Astrocyte of the spinal cord (primary cell): ENCODE results near the gene SELENOV.

Experiments used
- DNase-seq: peaks from one replicate; pipeline ENCODE4 v3.0.0; 2011; ENCODE audit warnings: low read depth, low spot score
- H3K4me3 ChIP-seq: 2 replicates; pipeline ENCODE4 v1.5.1; 2011; ENCODE audit warnings: low read depth, mild to moderate bottlenecking, low read length, moderate library complexity
- CTCF ChIP-seq: IDR thresholded peaks from 2 replicates; pipeline ENCODE4 v1.5.1; 2012; ENCODE audit warnings: low read depth, mild to moderate bottlenecking, low read length, inconsistent platforms
- in situ Hi-C: cut with HindIII; loops from 2 replicates; pipeline ENCODE4 v1.10.0; 2017; ENCODE audit warnings: low sequenced_read_pairs

Gene SELENOV, protein sequence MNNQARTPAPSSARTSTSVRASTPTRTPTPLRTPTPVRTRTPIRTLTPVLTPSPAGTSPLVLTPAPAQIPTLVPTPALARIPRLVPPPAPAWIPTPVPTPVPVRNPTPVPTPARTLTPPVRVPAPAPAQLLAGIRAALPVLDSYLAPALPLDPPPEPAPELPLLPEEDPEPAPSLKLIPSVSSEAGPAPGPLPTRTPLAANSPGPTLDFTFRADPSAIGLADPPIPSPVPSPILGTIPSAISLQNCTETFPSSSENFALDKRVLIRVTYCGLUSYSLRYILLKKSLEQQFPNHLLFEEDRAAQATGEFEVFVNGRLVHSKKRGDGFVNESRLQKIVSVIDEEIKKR

DNA sequence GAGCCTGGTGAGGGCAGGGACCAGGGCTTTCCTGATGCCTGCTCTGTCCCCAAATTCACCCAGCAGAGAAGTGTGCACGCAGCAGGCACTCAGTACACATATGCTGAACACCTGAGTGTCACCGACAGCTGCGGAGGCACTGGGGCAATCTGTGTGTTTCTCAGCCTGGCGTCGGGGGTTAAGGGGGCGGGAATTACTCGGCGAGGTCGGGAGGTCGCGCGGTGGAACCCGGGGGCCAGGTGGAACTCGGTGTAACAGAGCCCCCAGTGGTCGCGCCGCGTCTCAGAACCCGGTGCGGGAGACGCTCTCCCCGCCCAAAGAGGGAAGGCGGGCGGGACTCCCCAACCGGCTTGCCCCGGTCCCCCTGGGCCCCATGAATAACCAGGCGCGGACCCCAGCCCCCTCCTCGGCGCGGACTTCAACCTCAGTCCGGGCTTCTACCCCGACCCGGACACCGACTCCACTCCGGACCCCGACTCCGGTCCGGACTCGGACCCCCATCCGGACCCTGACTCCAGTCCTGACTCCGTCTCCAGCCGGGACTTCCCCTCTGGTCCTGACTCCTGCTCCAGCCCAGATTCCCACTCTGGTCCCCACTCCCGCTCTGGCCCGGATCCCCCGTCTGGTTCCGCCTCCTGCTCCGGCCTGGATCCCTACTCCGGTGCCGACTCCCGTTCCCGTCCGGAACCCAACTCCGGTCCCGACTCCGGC lies at the start of gene SELENOV:
Gene SELENOV (plus strand): TSS at position 300 of the 711 bp plus-strand sequence. CDS start 74 bp downstream, at position 374.
- DNase-seq, result no peak
- peak within 1 kb of the TSS; percentile 3 for H3K4me3 ChIP-seq
- no peak for TF ChIP-seq CTCF
- in situ Hi-C loops, result no loop called here

DNA sequence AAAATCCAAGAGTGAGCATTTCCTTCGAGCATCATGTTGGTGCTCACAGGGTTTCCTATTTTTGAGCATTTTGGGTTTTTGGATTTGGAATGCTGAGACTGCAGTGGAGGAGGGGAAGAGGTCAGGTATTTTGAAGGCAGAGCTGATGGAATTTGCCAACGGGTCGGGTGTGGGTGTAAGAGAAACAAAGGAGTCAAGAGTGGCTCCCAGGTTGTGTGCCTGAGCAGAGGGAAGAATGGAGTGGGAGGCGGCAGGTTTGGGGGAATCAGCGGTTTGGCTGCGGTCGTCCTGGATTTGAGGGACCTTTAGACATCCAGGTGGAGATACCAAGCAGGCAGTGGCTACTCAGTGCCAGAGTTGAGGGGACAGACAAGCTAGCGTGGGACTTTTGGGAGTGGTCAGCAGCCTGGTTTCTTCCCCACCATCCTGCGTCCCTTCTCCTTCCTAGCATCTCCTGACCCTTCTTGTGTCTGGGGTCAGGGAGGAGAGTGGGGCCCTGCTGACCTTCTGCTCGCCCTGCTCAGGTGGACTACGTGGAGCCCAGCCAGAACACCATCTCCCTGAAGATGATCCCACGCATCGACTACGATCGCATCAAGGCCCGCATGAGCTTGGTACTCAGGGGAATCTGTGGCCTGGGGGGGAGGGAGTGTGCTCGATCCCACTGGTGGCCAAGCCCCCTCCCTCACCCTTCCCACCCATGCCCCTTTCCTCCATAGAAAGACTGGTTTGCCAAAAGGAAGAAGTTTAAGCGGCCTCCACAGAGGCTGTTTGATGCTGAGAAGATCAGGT lies 48.8 kb upstream of the SELENOV start:
- no peak for TF ChIP-seq CTCF
- H3K4me3 ChIP-seq, result no peak overlapping the region
- in situ Hi-C loops, result no loop called here

GRCh38 chr19:39467941-39468340 lies 47.0 kb upstream of the SELENOV start:
- DNase-seq, result no peak
- TF ChIP-seq CTCF, result no peak
- H3K4me3 ChIP-seq, result no peak overlapping the region
- in situ Hi-C loops, result no loop called here

More for the DNA sequence above, 48.8 kb upstream of the SELENOV start:
- no peak for DNase-seq

DNA sequence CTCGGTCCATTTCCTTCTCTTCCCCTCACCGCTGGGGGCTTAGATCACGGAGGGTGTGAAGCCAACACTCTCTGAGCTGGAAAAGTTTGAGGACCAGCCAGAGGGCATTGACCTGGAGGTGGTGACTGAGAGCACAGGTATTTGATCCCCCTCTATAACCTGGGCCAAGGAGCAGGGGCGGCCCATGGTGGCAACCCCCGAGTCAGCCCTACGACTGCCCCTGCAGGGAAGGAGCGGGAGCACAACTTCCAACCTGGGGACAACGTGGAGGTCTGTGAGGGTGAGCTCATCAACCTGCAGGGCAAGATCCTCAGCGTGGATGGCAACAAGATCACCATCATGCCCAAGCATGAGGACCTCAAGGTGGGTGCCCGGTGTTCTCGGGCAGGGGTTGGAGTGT lies 45.9 kb upstream of the SELENOV start:
- no peak for DNase-seq
- TF ChIP-seq CTCF, result no peak
- H3K4me3 ChIP-seq, result no peak overlapping the region
- in situ Hi-C loops, result no loop called here

DNA sequence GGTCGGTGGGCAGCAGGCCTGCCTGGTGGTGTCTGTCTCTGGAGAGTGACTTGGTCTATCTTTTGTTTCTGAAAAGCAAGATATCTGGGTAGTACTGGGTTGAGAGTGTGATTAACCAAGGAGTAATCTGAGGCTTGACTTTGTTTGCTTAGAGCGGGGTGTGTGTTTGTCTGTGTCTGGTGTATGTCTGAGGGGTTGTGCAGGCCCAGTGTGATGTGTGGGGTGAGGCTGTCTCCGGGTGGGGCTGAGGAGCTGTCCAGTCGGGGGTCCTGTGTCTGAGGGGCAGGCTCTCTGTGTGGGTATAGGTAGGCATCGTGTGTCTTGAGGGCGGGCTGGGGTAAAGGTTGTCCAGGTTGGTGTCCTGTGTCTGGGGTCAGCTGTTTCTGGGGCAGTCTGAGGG lies 45.4 kb upstream of the SELENOV start:
- H3K4me3 ChIP-seq, result no peak overlapping the region
- DNase-seq, result no peak
- in situ Hi-C loops, result no loop called here
- no peak for TF ChIP-seq CTCF

DNA sequence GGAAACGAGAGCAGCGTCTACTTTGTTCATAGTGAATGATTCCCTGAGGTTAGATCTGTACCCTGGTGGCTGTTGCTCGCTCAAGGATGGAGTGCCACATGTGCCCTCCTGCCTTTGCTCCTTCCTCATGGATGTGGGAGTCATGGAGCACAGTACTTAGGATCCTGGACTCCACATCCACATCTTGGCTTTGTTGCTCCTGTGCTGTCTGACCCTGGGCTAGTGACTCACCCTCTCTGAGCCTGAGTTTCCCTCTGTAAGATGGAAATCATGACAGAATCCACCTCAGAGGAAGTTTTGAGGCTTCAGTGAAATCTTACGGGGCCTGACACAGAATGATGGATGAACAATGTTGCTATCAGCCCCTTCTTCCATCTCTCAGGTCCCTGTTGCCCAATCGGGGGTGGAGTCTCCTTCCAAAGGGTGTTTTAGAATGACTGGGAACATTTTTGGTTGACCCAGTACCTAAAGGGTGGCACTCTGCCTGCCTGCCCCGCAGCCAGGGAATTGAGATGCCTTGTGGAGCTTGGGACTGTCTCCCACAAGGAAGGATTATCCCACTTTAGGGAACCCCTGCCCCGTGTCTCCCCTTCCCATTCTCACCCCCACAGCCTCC lies 44.1 kb upstream of the SELENOV start:
- H3K4me3 ChIP-seq, result no peak overlapping the region
- no peak for DNase-seq
- no peak for TF ChIP-seq CTCF
- in situ Hi-C loops, result no loop called here
